ENCODE data around the gene CYP27B1. TPM values are rescaled to one million over a fixed set of nuclear protein-coding genes. Genes with fewer than 3 reads are reported as not detected.

Gene CYP27B1
- total RNA-seq, 4 donors from 2014 or later = 0.17 to 0.44 TPM; not detected in 2

- TF ChIP-seq CTCF (IDR thresholded peaks at IDR 0.05; ENCODE audit: low read depth) = no peak
These were observed 53.7 kb downstream of the CYP27B1 start for GRCh38 chr12:57713209-57713608.

- TF ChIP-seq CTCF (IDR thresholded peaks at IDR 0.05; ENCODE audit: low read depth) = no peak
These were observed 54.2 kb downstream of the CYP27B1 start for GRCh38 chr12:57712701-57713100.

Small RNAs within 50 kb of the gene (small RNA-seq; reads per million reads assigned to genes)
- not detected for gene RNU6-1083P

Other genes starting within 250 kb of the CYP27B1 start
- 10 to 100 TPM; 23.3 to 68.8 (median 45.1) TPM for gene DDIT3, start 246.6 kb downstream of the CYP27B1 start, total RNA-seq
- gene MBD6, start 244.3 kb downstream of the CYP27B1 start, total RNA-seq = 10 to 100 TPM; 14.8 to 41.4 (median 16.8) TPM
- gene DCTN2, start 219.9 kb downstream of the CYP27B1 start, total RNA-seq = 100 to 1,000 TPM in 3 of 4 donors, 10 to 100 TPM in 1; 78.6 to 161 (median 131) TPM
- gene KIF5A, start 217.0 kb downstream of the CYP27B1 start, total RNA-seq = under 1 TPM in 2 of 4 donors, not detected in 2; 0.17 to 0.38 TPM
- gene PIP4K2C, start 175.9 kb downstream of the CYP27B1 start, total RNA-seq = 10 to 100 TPM; 10.7 to 13.2 (median 11.9) TPM
- 1 to 10 TPM; 1.8 to 4.8 (median 4.0) TPM for gene DTX3, start 162.3 kb downstream of the CYP27B1 start, total RNA-seq
- gene ARHGEF25, start 155.6 kb downstream of the CYP27B1 start, total RNA-seq = 10 to 100 TPM in 1 of 4 donors, 1 to 10 TPM in 3; 2.1 to 13.6 (median 8.9) TPM
- gene B4GALNT1, start 133.9 kb downstream of the CYP27B1 start, total RNA-seq = 1 to 10 TPM in 1 of 4 donors, under 1 TPM in 3; 0.17 to 3.4 (median 0.49) TPM
- gene OS9, start 72.9 kb downstream of the CYP27B1 start, total RNA-seq = 100 to 1,000 TPM; 120 to 390 (median 277) TPM
- gene AGAP2, start 28.3 kb downstream of the CYP27B1 start, total RNA-seq = 1 to 10 TPM in 3 of 4 donors, under 1 TPM in 1; 0.49 to 2.8 (median 2.0) TPM
- gene TSPAN31, start 22.0 kb downstream of the CYP27B1 start, total RNA-seq = 100 to 1,000 TPM in 1 of 4 donors, 10 to 100 TPM in 3; 52.8 to 116 (median 62.2) TPM
- 100 to 1,000 TPM in 1 of 4 donors, 10 to 100 TPM in 3; 66.3 to 104 (median 83.6) TPM for gene CDK4, start 14.8 kb downstream of the CYP27B1 start, total RNA-seq
- 10 to 100 TPM in 1 of 4 donors, 1 to 10 TPM in 3; 4.2 to 10.5 (median 5.2) TPM for gene MARCHF9, start 12.0 kb downstream of the CYP27B1 start, total RNA-seq
- gene METTL1, start 5.0 kb upstream of the CYP27B1 start, total RNA-seq = 10 to 100 TPM in 1 of 4 donors, 1 to 10 TPM in 3; 4.4 to 13.7 (median 6.2) TPM
- gene EEF1AKMT3, start 5.5 kb upstream of the CYP27B1 start, total RNA-seq = 10 to 100 TPM; 10.3 to 14.6 (median 11.4) TPM
- 10 to 100 TPM; 16.7 to 26.0 (median 22.9) TPM for gene TSFM, start 15.7 kb upstream of the CYP27B1 start, total RNA-seq
- gene AVIL, start 51.7 kb upstream of the CYP27B1 start, total RNA-seq = 1 to 10 TPM; 1.8 to 7.5 (median 4.6) TPM
- 100 to 1,000 TPM; 126 to 167 (median 139) TPM for gene CTDSP2, start 79.7 kb upstream of the CYP27B1 start, total RNA-seq
- 10 to 100 TPM; 12.9 to 44.6 (median 28.5) TPM for gene ATP23, start 174.5 kb upstream of the CYP27B1 start, total RNA-seq

All from subcutaneous adipose tissue (tissue), 4 donors.